ENCODE results near the gene ELAPOR1. TPM values are rescaled to one million over a fixed set of nuclear protein-coding genes. Genes with fewer than 3 reads are reported as not detected.

Gene ELAPOR1
- polyA plus RNA-seq, 1 experiment: 2.3 TPM

GRCh38 chr1:109114342-109114674 lies 393 bp downstream of the ELAPOR1 start:
- TF ChIP-seq, protein P1, sequence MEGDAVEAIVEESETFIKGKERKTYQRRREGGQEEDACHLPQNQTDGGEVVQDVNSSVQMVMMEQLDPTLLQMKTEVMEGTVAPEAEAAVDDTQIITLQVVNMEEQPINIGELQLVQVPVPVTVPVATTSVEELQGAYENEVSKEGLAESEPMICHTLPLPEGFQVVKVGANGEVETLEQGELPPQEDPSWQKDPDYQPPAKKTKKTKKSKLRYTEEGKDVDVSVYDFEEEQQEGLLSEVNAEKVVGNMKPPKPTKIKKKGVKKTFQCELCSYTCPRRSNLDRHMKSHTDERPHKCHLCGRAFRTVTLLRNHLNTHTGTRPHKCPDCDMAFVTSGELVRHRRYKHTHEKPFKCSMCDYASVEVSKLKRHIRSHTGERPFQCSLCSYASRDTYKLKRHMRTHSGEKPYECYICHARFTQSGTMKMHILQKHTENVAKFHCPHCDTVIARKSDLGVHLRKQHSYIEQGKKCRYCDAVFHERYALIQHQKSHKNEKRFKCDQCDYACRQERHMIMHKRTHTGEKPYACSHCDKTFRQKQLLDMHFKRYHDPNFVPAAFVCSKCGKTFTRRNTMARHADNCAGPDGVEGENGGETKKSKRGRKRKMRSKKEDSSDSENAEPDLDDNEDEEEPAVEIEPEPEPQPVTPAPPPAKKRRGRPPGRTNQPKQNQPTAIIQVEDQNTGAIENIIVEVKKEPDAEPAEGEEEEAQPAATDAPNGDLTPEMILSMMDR (IDR thresholded peaks at IDR 0.05; ENCODE audit: insufficient read depth, low read depth, low read length): no peak
- no peak for DNase-seq (ENCODE audit: low read depth)
- Histone ChIP-seq H3K27me3 (ENCODE audit: control insufficient read depth, insufficient read depth, low read length) (peaks cover 24% of the 10 kb centered on the region), H3K4me3 (ENCODE audit: low read depth, low read length) (no peak overlapping the region; the same call in 1 of the 2 replicates), H3K36me3 (ENCODE audit: control insufficient read depth, insufficient read depth, low read length) (no peaks in the 10 kb centered on the region)
- CTCF ChIA-PET: interaction anchor here (1.8 to 7.7 kb wide), 3 partner anchors 12 to 80 kb away, joined by 4 to 51 read pairs (median 40); no protein-coding TSS in a partner anchor
- POLR2A ChIA-PET: no interaction called here

DNA sequence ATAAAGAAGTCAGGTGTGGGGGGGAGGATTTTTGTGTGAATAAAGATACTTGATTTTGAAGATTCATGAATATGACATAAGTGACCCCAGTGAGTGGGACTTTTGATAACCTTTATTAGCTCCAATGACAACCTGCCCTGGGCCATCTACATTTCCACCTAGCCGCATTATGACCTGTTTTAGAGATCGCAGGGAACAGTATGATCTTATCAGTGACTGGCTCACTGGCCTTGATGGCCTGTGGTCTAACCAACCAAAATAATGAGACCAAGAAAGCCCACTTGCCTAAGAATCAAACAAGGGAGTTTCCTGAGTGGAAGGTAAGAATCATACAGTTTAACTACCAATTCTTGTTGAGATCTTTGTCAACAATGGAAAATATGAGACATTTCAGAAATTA lies 1.8 kb downstream of the ELAPOR1 start:
- no peak for DNase-seq (ENCODE audit: low read depth)
- ChIA-PET POLR2A (no interaction called here), CTCF (interaction anchor here (1.8 to 7.7 kb wide), 3 partner anchors 13 to 78 kb away, joined by 4 to 51 read pairs (median 40); no protein-coding TSS in a partner anchor)
- peaks cover 20% of the 10 kb centered on the region for H3K27me3 ChIP-seq (ENCODE audit: control insufficient read depth, insufficient read depth, low read length)
- TF ChIP-seq, protein P1 (IDR thresholded peaks at IDR 0.05; ENCODE audit: insufficient read depth, low read depth, low read length): no peak
- no peaks in the 10 kb centered on the region for H3K36me3 ChIP-seq (ENCODE audit: control insufficient read depth, insufficient read depth, low read length)
- no peak overlapping the region for H3K4me3 ChIP-seq (ENCODE audit: low read depth, low read length)

GRCh38 chr1:109116286-109116685 lies 2.4 kb downstream of the ELAPOR1 start:
- Histone ChIP-seq H3K27me3 (ENCODE audit: control insufficient read depth, insufficient read depth, low read length) (peaks cover 20% of the 10 kb centered on the region), H3K4me3 (ENCODE audit: low read depth, low read length) (no peak overlapping the region), H3K36me3 (ENCODE audit: control insufficient read depth, insufficient read depth, low read length) (no peaks in the 10 kb centered on the region)
- DNase-seq (ENCODE audit: low read depth): no peak
- ChIA-PET CTCF (interaction anchor here (5.2 kb wide), 1 partner anchor 12 kb away, joined by 40 read pairs; no protein-coding TSS in a partner anchor), POLR2A (no interaction called here)
- TF ChIP-seq, protein P1 (IDR thresholded peaks at IDR 0.05; ENCODE audit: insufficient read depth, low read depth, low read length): no peak

GRCh38 chr1:109118089-109118488 lies 4.2 kb downstream of the ELAPOR1 start:
- TF ChIP-seq, protein P1 (IDR thresholded peaks at IDR 0.05; ENCODE audit: insufficient read depth, low read depth, low read length): no peak
- CTCF ChIA-PET: interaction anchor here (1.6 kb wide), 1 partner anchor 8 kb away, joined by 5 read pairs; no protein-coding TSS in a partner anchor
- DNase-seq (ENCODE audit: low read depth): no peak
- POLR2A ChIA-PET: no interaction called here
- Histone ChIP-seq H3K4me3 (ENCODE audit: low read depth, low read length) (no peak overlapping the region), H3K27me3 (ENCODE audit: control insufficient read depth, insufficient read depth, low read length) (peaks cover 17% of the 10 kb centered on the region), H3K36me3 (ENCODE audit: control insufficient read depth, insufficient read depth, low read length) (no peaks in the 10 kb centered on the region)

DNA sequence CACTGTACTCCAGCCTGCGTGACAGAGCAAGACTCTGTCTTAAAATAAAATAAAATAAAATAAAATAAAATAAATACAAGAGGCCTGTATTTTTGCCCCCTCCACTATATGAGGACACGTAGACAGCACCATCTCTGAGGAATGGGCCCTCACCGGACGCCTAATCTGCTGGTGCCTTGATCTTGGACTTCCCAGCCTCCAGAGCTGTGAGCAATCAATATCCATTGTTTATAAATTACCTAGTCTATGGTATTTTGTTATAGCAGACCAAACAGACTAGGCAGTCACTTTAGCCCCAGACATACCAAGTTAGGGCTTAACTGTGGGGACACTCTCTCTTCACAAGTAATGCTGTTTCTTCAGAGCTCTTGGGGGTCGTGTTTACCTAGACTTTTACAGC lies 6.4 kb downstream of the ELAPOR1 start:
- H3K4me3 ChIP-seq (ENCODE audit: low read depth, low read length): no peak overlapping the region
- H3K27me3 ChIP-seq (ENCODE audit: control insufficient read depth, insufficient read depth, low read length): peaks cover 6% of the 10 kb centered on the region
- no peak for DNase-seq (ENCODE audit: low read depth)
- ChIA-PET CTCF (interaction anchor here (0.9 to 2.6 kb wide), 4 partner anchors 8 to 144 kb away, joined by 3 to 20 read pairs (median 4); a partner anchor contains a TSS), POLR2A (no interaction called here)
- TF ChIP-seq, protein P1 (IDR thresholded peaks at IDR 0.05; ENCODE audit: insufficient read depth, low read depth, low read length): no peak
- H3K36me3 ChIP-seq (ENCODE audit: control insufficient read depth, insufficient read depth, low read length): no peaks in the 10 kb centered on the region

Data from BJ (cell line).